Activated naive CD4-positive, alpha-beta T cell treated with anti-CD3 and anti-CD28 coated beads, Interleukin-2, amount 50 U/mL, for 24 hours (primary cell): ENCODE measurements around the gene MTARC2.

Experiments
- H3K27ac Mint-ChIP-seq: one replicate; pipeline ENCODE4 v1.8.0; 2021; ENCODE audit warnings: mild to moderate bottlenecking, mixed read lengths
- H3K27me3 Mint-ChIP-seq: one replicate; pipeline ENCODE4 v1.8.0; 2021; ENCODE audit warnings: mixed read lengths
- H3K36me3 Mint-ChIP-seq: one replicate; pipeline ENCODE4 v1.8.0; 2021; ENCODE audit warnings: mixed read lengths
- H3K4me1 Mint-ChIP-seq: one replicate; pipeline ENCODE4 v1.8.0; 2021; ENCODE audit warnings: mixed read lengths
- H3K4me3 Mint-ChIP-seq: one replicate; pipeline ENCODE4 v1.8.0; 2021; ENCODE audit warnings: mild to moderate bottlenecking, mixed read lengths
- H3K9me3 Mint-ChIP-seq: one replicate; pipeline ENCODE4 v1.8.0; 2021; ENCODE audit warnings: mixed read lengths

The MTARC2 gene

DNA sequence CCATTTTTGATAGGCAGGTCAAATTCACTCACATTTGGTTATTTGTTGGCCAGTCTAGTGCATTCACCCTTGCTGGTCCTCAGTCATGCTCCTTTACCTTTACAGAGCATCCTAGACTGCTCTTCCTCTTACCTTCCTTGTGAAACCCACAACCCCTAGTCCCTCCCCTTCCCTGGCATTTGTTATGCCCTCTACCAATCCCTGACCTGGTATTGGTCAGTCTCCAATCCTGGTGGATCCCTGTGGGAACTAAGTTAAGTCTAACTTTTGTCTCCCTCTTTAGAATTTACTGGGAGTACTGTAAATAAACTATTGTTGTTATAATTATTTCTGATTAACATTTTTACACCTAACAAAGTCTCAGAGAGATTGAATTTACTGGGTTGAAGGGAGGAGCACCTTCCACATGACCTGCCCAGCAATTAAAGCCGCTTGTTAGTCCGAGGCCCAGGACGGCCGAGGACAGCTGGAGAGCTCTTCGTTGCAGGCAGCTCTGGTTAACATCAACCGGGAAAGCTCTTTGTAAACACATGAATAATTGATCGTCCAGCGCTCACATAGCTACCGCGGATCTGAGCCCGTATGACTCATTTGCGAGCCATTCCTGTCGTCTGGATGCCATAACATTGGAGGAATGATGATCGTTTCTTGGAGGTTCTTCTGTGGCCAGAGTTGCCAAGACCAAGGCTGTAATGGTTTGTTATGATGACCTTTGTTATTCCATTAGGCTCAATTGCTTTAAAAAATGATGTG is 70.5 kb downstream of the MTARC2 start:
- Mint-ChIP-seq H3K27ac (no peak overlapping the region), H3K27me3 (peaks cover 9% of the 10 kb centered on the region), H3K9me3 (no peaks in the 10 kb centered on the region), H3K4me1 (no peaks in the 10 kb centered on the region), H3K36me3 (no peaks in the 10 kb centered on the region), H3K4me3 (no peak overlapping the region)

DNA sequence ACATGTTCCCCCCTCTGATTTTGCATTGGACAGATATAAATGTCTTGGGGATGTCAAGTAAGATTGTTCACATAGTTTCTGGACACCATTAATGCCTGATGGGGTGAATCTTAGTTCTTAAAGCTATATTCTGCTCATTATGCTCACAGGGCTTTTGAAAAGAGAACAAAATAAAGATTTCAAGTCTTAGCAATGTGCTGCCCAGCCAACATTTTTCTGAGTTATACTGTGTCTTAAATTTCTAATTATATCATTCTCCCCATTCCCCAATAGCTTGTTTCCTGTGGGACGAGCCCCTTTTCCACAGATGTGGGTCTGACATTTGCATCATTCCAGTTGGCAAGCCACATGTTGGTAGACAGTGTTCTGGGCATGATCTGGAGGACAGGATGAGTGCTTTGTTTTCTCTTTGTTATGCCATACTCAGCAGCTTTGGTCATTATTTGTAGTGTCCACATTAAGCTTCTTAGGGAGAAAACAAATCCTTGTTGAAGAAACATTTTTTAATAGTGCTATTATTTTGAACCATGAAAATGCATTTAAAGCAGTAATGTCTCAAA is 71.4 kb downstream of the MTARC2 start:
- Mint-ChIP-seq H3K27ac (no peak overlapping the region), H3K4me3 (no peak overlapping the region), H3K4me1 (no peaks in the 10 kb centered on the region), H3K27me3 (peaks cover 9% of the 10 kb centered on the region), H3K36me3 (no peaks in the 10 kb centered on the region), H3K9me3 (no peaks in the 10 kb centered on the region)

- H3K27me3 Mint-ChIP-seq = peaks cover 14% of the 10 kb centered on the region
- H3K36me3 Mint-ChIP-seq = no peaks in the 10 kb centered on the region
- H3K4me1 Mint-ChIP-seq = no peaks in the 10 kb centered on the region
- H3K4me3 Mint-ChIP-seq = no peak overlapping the region
- no peak overlapping the region for H3K27ac Mint-ChIP-seq
- H3K9me3 Mint-ChIP-seq = no peaks in the 10 kb centered on the region
Observed at GRCh38 chr1:220824031-220824989, 76.2 kb downstream of the MTARC2 start.

GRCh38 chr1:220825819-220826551 is 77.9 kb downstream of the MTARC2 start:
- Mint-ChIP-seq H3K9me3 (no peaks in the 10 kb centered on the region), H3K27me3 (peaks cover 12% of the 10 kb centered on the region), H3K4me3 (no peak overlapping the region), H3K4me1 (no peaks in the 10 kb centered on the region), H3K36me3 (no peaks in the 10 kb centered on the region), H3K27ac (no peak overlapping the region)

DNA sequence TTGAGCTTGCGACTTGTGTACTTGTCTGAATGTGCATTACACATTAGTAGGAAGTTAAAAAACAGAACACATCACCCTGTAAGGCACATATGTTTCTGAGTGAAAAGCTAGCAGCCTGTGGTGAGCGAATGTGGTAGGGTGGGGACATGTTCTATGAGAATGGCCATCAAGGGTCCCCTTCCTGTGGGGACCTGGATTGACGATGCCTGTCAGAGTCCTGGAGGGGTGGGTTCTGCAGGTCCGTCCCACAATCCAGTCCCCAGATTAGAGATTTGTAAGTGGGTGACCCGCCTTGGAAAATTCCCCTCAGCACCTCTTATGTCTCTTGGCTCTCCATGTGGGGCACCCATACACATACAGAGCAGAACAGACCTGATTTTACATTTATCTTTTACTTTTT is 78.6 kb downstream of the MTARC2 start:
- H3K27me3 Mint-ChIP-seq = peaks cover 9% of the 10 kb centered on the region
- H3K36me3 Mint-ChIP-seq = no peaks in the 10 kb centered on the region
- H3K9me3 Mint-ChIP-seq = no peaks in the 10 kb centered on the region
- H3K27ac Mint-ChIP-seq = no peak overlapping the region
- no peaks in the 10 kb centered on the region for H3K4me1 Mint-ChIP-seq
- no peak overlapping the region for H3K4me3 Mint-ChIP-seq

- H3K36me3 Mint-ChIP-seq = no peaks in the 10 kb centered on the region
- H3K9me3 Mint-ChIP-seq = no peaks in the 10 kb centered on the region
- no peaks in the 10 kb centered on the region for H3K4me1 Mint-ChIP-seq
- H3K4me3 Mint-ChIP-seq = no peak overlapping the region
- H3K27me3 Mint-ChIP-seq = peaks cover 7% of the 10 kb centered on the region
- no peak overlapping the region for H3K27ac Mint-ChIP-seq
Observed at GRCh38 chr1:220827445-220828178, 79.5 kb downstream of the MTARC2 start.

GRCh38 chr1:220828179-220828490 is 80.0 kb downstream of the MTARC2 start:
- H3K36me3 Mint-ChIP-seq = no peaks in the 10 kb centered on the region
- no peak overlapping the region for H3K27ac Mint-ChIP-seq
- H3K9me3 Mint-ChIP-seq = no peaks in the 10 kb centered on the region
- H3K27me3 Mint-ChIP-seq = peaks cover 7% of the 10 kb centered on the region
- no peak overlapping the region for H3K4me3 Mint-ChIP-seq
- no peaks in the 10 kb centered on the region for H3K4me1 Mint-ChIP-seq

- no peaks in the 10 kb centered on the region for H3K36me3 Mint-ChIP-seq
- H3K27ac Mint-ChIP-seq = no peak overlapping the region
- no peaks in the 10 kb centered on the region for H3K4me1 Mint-ChIP-seq
- H3K4me3 Mint-ChIP-seq = no peak overlapping the region
- peaks cover 9% of the 10 kb centered on the region for H3K27me3 Mint-ChIP-seq
- no peaks in the 10 kb centered on the region for H3K9me3 Mint-ChIP-seq
Observed at GRCh38 chr1:220828950-220829586, 80.9 kb downstream of the MTARC2 start.

DNA sequence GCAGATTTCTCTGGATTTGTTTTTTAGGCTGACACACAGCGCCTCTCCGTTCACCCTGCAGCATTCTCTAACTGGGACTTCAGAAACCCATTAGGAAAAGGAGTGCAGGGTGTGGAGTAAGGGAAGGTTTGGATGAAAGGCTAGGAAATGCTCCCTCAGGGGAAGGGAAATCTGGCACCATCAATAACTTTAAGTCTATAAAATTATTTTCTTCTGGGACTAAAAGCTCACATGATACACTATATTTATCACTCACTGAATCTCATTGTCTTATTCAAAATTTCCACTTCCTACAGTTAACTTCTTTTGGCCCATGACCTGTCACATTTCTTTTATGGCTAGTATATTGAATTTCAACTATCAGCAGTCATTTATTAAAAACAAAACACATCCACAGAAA is 85.3 kb downstream of the MTARC2 start:
- no peak overlapping the region for H3K4me3 Mint-ChIP-seq
- H3K4me1 Mint-ChIP-seq = no peaks in the 10 kb centered on the region
- H3K9me3 Mint-ChIP-seq = no peaks in the 10 kb centered on the region
- H3K36me3 Mint-ChIP-seq = no peaks in the 10 kb centered on the region
- H3K27me3 Mint-ChIP-seq = peaks cover 6% of the 10 kb centered on the region
- no peak overlapping the region for H3K27ac Mint-ChIP-seq
